Medulla oblongata (tissue), 1 donor: ENCODE measurements around the gene EVPLL.
A peak's percentile ranks its signal among the peaks of the same experiment; 100 is the strongest.
"Not testable (repeated sequence)": the region's sequence is repeated elsewhere in the genome, so short reads cannot be mapped to it uniquely, and the experiment has no call there.

Experiments used
- DNase-seq: peaks from one replicate; pipeline ENCODE4 v3.0.0-alpha.2; 2015; ENCODE audit errors: extremely low spot score

The EVPLL gene

GRCh38 chr17:18379246-18380146 is 1.9 kb downstream of the EVPLL start:
- no peak for DNase-seq

GRCh38 chr17:18380471-18381157 is 3.0 kb downstream of the EVPLL start:
- no peak for DNase-seq

- DNase-seq: no peak
Measured at GRCh38 chr17:18381158-18381952, 3.8 kb downstream of the EVPLL start.

- DNase-seq: no peak
Measured at GRCh38 chr17:18381953-18382245, 4.3 kb downstream of the EVPLL start.

- no peak for DNase-seq
Measured at GRCh38 chr17:18382441-18383078, 5.0 kb downstream of the EVPLL start.

GRCh38 chr17:18383079-18383481 is 5.5 kb downstream of the EVPLL start:
- not testable (repeated sequence) for DNase-seq

- not testable (repeated sequence) for DNase-seq
Measured at GRCh38 chr17:18384271-18384670, 6.7 kb downstream of the EVPLL start.

GRCh38 chr17:18387583-18387982 is 10.0 kb downstream of the EVPLL start:
- DNase-seq: not testable (repeated sequence)

- not testable (repeated sequence) for DNase-seq
Measured at GRCh38 chr17:18388266-18388665, 10.7 kb downstream of the EVPLL start.

GRCh38 chr17:18388728-18389127 is 11.2 kb downstream of the EVPLL start:
- DNase-seq: not testable (repeated sequence)

GRCh38 chr17:18401872-18402590 is 24.5 kb downstream of the EVPLL start:
- not testable (repeated sequence) for DNase-seq

- DNase-seq: not testable (repeated sequence)
Measured at GRCh38 chr17:18403166-18403565, 25.6 kb downstream of the EVPLL start.

- not testable (repeated sequence) for DNase-seq
Measured at GRCh38 chr17:18403604-18404003, 26.0 kb downstream of the EVPLL start.

- DNase-seq: peak; percentile 45
Measured at GRCh38 chr17:18408906-18409305, 31.3 kb downstream of the EVPLL start.

- DNase-seq: not testable (repeated sequence)
Measured at GRCh38 chr17:18409321-18409720, 31.7 kb downstream of the EVPLL start.

GRCh38 chr17:18410736-18411135 is 33.2 kb downstream of the EVPLL start:
- DNase-seq: peak; percentile 10

GRCh38 chr17:18411377-18411864 is 33.8 kb downstream of the EVPLL start:
- DNase-seq: not testable (repeated sequence)

GRCh38 chr17:18412001-18412538 is 34.5 kb downstream of the EVPLL start:
- DNase-seq: not testable (repeated sequence)

- not testable (repeated sequence) for DNase-seq
Measured at GRCh38 chr17:18421521-18421920, 43.9 kb downstream of the EVPLL start.

- DNase-seq: not testable (repeated sequence)
Measured at GRCh38 chr17:18422464-18422863, 44.9 kb downstream of the EVPLL start.
